K562 (cell line): ENCODE results near the gene AP3B2. TPM values are rescaled to one million over a fixed set of nuclear protein-coding genes. Genes with fewer than 3 reads are reported as not detected.

Source experiments
- ATAC-seq: fragments of 200-7000 bp; cut with Tn5 transposase; 3 replicates; pipeline ENCODE4 v1.9.1; 2020; ENCODE audit warnings: moderate library complexity
- BruUV-seq: library from RNA; stranded (reverse); fragments of 400-500 nt; replicated peaks from 2 replicates; lab custom pipeline; 2021; lab: Mats Ljungman, UMichigan
- CTCF ChIA-PET: fragments of 300-600 bp; formaldehyde crosslinking; extraction: SDS; loops from one replicate; lab custom pipeline; 2021; ENCODE audit warnings: low intra/inter-chr PET ratio; lab: Yijun Ruan, JAX
- POLR2A ChIA-PET: fragments of 300-600, 350-650 bp; sonication (Branson Sonifier 250); formaldehyde crosslinking; extraction: SDS; loops from one replicate; lab custom pipeline; 2021; ENCODE audit warnings: antibody characterized with exemption, inconsistent platforms; lab: Yijun Ruan, JAX
- DNase-seq, 4 experiments: peaks; one replicate each; pipeline versions ENCODE4 v3.0.0 to v3.0.0-alpha.2; 2011 to 2018; ENCODE audit warnings: low spot score in 3 of 4, mixed read lengths in 3 of 4; ENCODE audit errors: extremely low read depth in 1 of 4
- FAIRE-seq: peaks from 2 replicates; lab custom pipeline; 2011; peaks lifted over from hg19 to GRCh38; lab: Jason Lieb, UNC
- H2AFZ ChIP-seq: 2 replicates; pipeline ENCODE4 v1.6.0; 2011; ENCODE audit warnings: low read depth, low read length, control low read depth, inconsistent platforms
- H3K27ac ChIP-seq: fragments of 200-600 bp; 3 replicates; pipeline ENCODE4 v1.8.0; 2011; ENCODE audit warnings: low read depth, mild to moderate bottlenecking, control low read depth, inconsistent platforms, low read length, moderate library complexity, mixed read lengths; ENCODE audit errors: extremely low read depth
- H3K27me3 ChIP-seq, 2 experiments: fragments of 300-600 bp in 1 of 2; 2 replicates in 1 of 2; 3 replicates in 1 of 2; pipeline versions ENCODE4 v1.6.0 to v1.8.0; 2011; ENCODE audit warnings: inconsistent platforms in 2 of 2, low read length in 2 of 2, mild to moderate bottlenecking in 1 of 2, mixed read lengths in 1 of 2, moderate library complexity in 1 of 2; ENCODE audit not compliant: control insufficient read depth in 2 of 2, insufficient read depth in 2 of 2
- H3K36me3 ChIP-seq: fragments of 300-600 bp; 3 replicates; pipeline ENCODE4 v1.8.0; 2011; ENCODE audit warnings: mild to moderate bottlenecking, low read length, inconsistent platforms; ENCODE audit not compliant: control insufficient read depth, insufficient read depth
- H3K4me1 ChIP-seq, 2 experiments: fragments of 200-600 bp in 1 of 2; replicated peaks in 1 of 2; 2 replicates in 1 of 2; 3 replicates in 1 of 2; pipeline versions ENCODE4 v1.5.1 to v1.8.0; 2011; ENCODE audit warnings: inconsistent platforms in 2 of 2, low read length in 2 of 2, mild to moderate bottlenecking in 1 of 2, mixed read lengths in 1 of 2, moderate library complexity in 1 of 2; ENCODE audit not compliant: control insufficient read depth in 2 of 2, insufficient read depth in 2 of 2
- H3K4me2 ChIP-seq: 2 replicates; pipeline ENCODE4 v1.6.1; 2011; ENCODE audit warnings: low read length, control low read depth, inconsistent platforms, mixed read lengths; ENCODE audit not compliant: insufficient read depth
- H3K4me3 ChIP-seq: fragments of 200-600 bp; sonication (generic), shearing (Covaris generic); 2 replicates; pipeline ENCODE4 v1.5.1; 2016; ENCODE audit warnings: control low read depth, inconsistent platforms
- H3K79me2 ChIP-seq: fragments of 200-600 bp; 3 replicates; pipeline ENCODE4 v1.8.0; 2011; ENCODE audit warnings: low read length, inconsistent platforms; ENCODE audit not compliant: control insufficient read depth, insufficient read depth
- H3K9ac ChIP-seq, 2 experiments: 2 replicates each; pipeline versions ENCODE4 v1.6.0 to v1.6.1; 2011; ENCODE audit warnings: low read depth in 2 of 2, low read length in 2 of 2, control low read depth in 1 of 2, inconsistent platforms in 1 of 2, mild to moderate bottlenecking in 1 of 2, mixed read lengths in 1 of 2; ENCODE audit not compliant: insufficient read depth in 1 of 2
- H3K9me1 ChIP-seq: one replicate; pipeline ENCODE4 v1.6.0; 2011; ENCODE audit warnings: inconsistent platforms, mild to moderate bottlenecking, low read length, moderate library complexity; ENCODE audit not compliant: control insufficient read depth, insufficient read depth
- H3K9me3 ChIP-seq: replicated peaks from 2 replicates; pipeline ENCODE4 v1.5.1; 2011; ENCODE audit warnings: low read depth, low read length, inconsistent platforms; ENCODE audit not compliant: control insufficient read depth, insufficient read depth
- H4K20me1 ChIP-seq: replicated peaks from 2 replicates; pipeline ENCODE4 v1.6.1; 2011; ENCODE audit warnings: low read length, inconsistent platforms, mixed read lengths; ENCODE audit not compliant: control insufficient read depth, insufficient read depth
- CBX2 ChIP-seq: fragments of 200-600 bp; sonication (generic); IDR thresholded peaks from one replicate; pipeline ENCODE4 v1.6.1; 2012; ENCODE audit warnings: mild to moderate bottlenecking, low read length, inconsistent platforms; ENCODE audit not compliant: insufficient read depth, poor library complexity, severe bottlenecking
- CBX8 ChIP-seq: fragments of 200-600 bp; sonication (generic); IDR thresholded peaks from 2 replicates; pipeline ENCODE4 v1.6.1; 2012; ENCODE audit warnings: borderline replicate concordance, mixed run types, low read depth, mild to moderate bottlenecking, moderate library complexity, mixed read lengths, low read length, control low read depth, inconsistent platforms; ENCODE audit not compliant: poor library complexity, severe bottlenecking; ENCODE audit errors: extremely low read depth
- DLX4 ChIP-seq: fragments of 250-450 bp; sonication (Bioruptor Pico); IDR thresholded peaks from 2 replicates; pipeline ENCODE4 v1.6.1; 2021; ENCODE audit warnings: mild to moderate bottlenecking
- ELF4 ChIP-seq: fragments of 450-650 bp; formaldehyde crosslinking; IDR thresholded peaks from 2 replicates; pipeline ENCODE4 v1.4.0; 2022; ENCODE audit warnings: missing genetic modification characterization
- HEY1 ChIP-seq: fragments of 250-450 bp; sonication (Bioruptor Pico); IDR thresholded peaks from 2 replicates; pipeline ENCODE4 v1.5.0; 2020; ENCODE audit warnings: mild to moderate bottlenecking, moderate library complexity, borderline replicate concordance
- MEF2D ChIP-seq: conservative IDR thresholded peaks from 2 replicates; pipeline ENCODE4 v1.6.1; 2016; ENCODE audit warnings: low read depth, missing genetic modification characterization, missing compliant biosample characterization
- MYNN ChIP-seq, 2 experiments: sonication (generic); formaldehyde crosslinking in 1 of 2; IDR thresholded peaks; 2 replicates each; pipeline versions ENCODE4 v1.5.0 to v1.6.1; 2016 to 2020; ENCODE audit warnings: antibody characterized with exemption in 1 of 2, missing genetic modification reagents in 1 of 2
- NCOR1 ChIP-seq: fragments of 450-650 bp; IDR thresholded peaks from 2 replicates; pipeline ENCODE4 v1.6.1; 2016; ENCODE audit warnings: mild to moderate bottlenecking, moderate library complexity
- PRPF4 ChIP-seq: fragments of 200-400 bp; formaldehyde crosslinking; IDR thresholded peaks from one replicate; pipeline ENCODE4 v1.6.1; 2017; ENCODE audit warnings: low read length, low read depth, mild to moderate bottlenecking; ENCODE audit not compliant: insufficient read depth, poor library complexity, severe bottlenecking
- SMARCA4 ChIP-seq: fragments of 450-650 bp; IDR thresholded peaks from 2 replicates; pipeline ENCODE4 v1.6.1; 2016
- ZNF384 ChIP-seq: IDR thresholded peaks from 2 replicates; pipeline ENCODE4 v1.6.1; 2012; ENCODE audit warnings: low read depth, low read length, improper control_type of control experiment
- ZNF766 ChIP-seq: fragments of 200-800 bp; sonication (Bioruptor generic); conservative IDR thresholded peaks from 2 replicates; pipeline ENCODE4 v1.6.1; 2016; ENCODE audit warnings: missing genetic modification characterization, missing compliant biosample characterization
- WGBS: fragments of 100-300 bp; shearing (Covaris generic); methylation state at CpG from one replicate; pipeline ENCODE4 v1.1.6; 2016; ENCODE audit warnings: low coverage, mixed read lengths; ENCODE audit not compliant: insufficient coverage; ENCODE audit errors: missing lambda C conversion rate; 5-methylcytosine and 5-hydroxymethylcytosine counted together
- in situ Hi-C: fragments of 300-500 bp; cut with MboI; formaldehyde crosslinking; loops from 4 replicates; pipeline ENCODE4 v1.15.0; 2018; ENCODE audit warnings: inconsistent platforms, mixed read lengths
- intact Hi-C: fragments of 100-400 bp; cut with micrococcal nuclease; formaldehyde crosslinking; loops from 2 replicates; pipeline ENCODE4 v1.14.2; 2022
- polyA plus RNA-seq, 8 experiments: library from polyadenylated mRNA; depleted of rRNA in 4 of 8; stranded (reverse) in 5 of 8; unstranded in 3 of 8; fragments of >200 nt; fragmentation: Nextera tagmentation in 2 of 8; fragmentation: Illumina TruSeq in 1 of 8; extraction: Ambion mirVana in 2 of 8; extraction: Trizol in 1 of 8; gene quantifications; 2 replicates each; pipeline versions ENCODE4 v1.2.1 to v1.2.3, GENCODE V29; 2011 to 2014; ENCODE audit warnings: inconsistent platforms in 1 of 8, missing spikeins in 1 of 8
- total RNA-seq, 7 experiments: library from RNA; depleted of rRNA in 6 of 7; stranded (reverse); fragments of >200 nt in 6 of 7; fragmentation: Illumina TruSeq in 2 of 7; extraction: Trizol in 2 of 7; gene quantifications; 2 replicates each; pipeline versions ENCODE4 v1.2.1 to v1.2.3, GENCODE V29; 2011 to 2021; ENCODE audit warnings: low replicate concordance in 1 of 7
- TF ChIP-seq, protein P1 (sequence below): IDR thresholded peaks from 3 replicates; pipeline ENCODE4 v1.6.1; 2011; ENCODE audit warnings: borderline replicate concordance, mild to moderate bottlenecking, moderate library complexity; ENCODE audit not compliant: insufficient read length; ENCODE audit errors: extremely low read depth
- TF ChIP-seq, protein P2 (sequence below): fragments of 250-450 bp; sonication (Bioruptor Pico); IDR thresholded peaks from 2 replicates; pipeline ENCODE4 v1.5.0; 2020; ENCODE audit warnings: mild to moderate bottlenecking

Gene AP3B2
- total and polyA plus RNA-seq, 9 of the 15 experiments (the other 6 are each of a cell fraction or from before 2014, with no cell fraction given) = 0.03 to 0.15 (median 0.10) TPM; not detected in 2

GRCh38 chr15:82743810-82744209 is 34.1 kb upstream of the AP3B2 start (continued):
- TF ChIP-seq HEY1 (CRISPR knock-in tag) (no peak), ZNF766 (CRISPR knock-in tag) (no peak)

- no peaks in the 10 kb centered on the region for H3K9me1 ChIP-seq
- in situ Hi-C loops (no loop called here), intact Hi-C loops (no loop called here)
- H4K20me1 ChIP-seq = no peaks in the 10 kb centered on the region
- peaks cover 0 to 7% of the 10 kb centered on the region in 2 experiments; a peak in 2 of 5 replicates for H3K4me1 ChIP-seq
- BruUV-seq = no TSS peak
- no peak overlapping the region for H3K27ac ChIP-seq
- no peaks in the 10 kb centered on the region for H3K27me3 ChIP-seq
- no peaks in the 10 kb centered on the region for H3K9me3 ChIP-seq
- POLR2A ChIA-PET = interaction anchor here (1.1 to 4.9 kb wide), 2 partner anchors 8 to 95 kb away, joined by 3 to 25 read pairs; partner anchors contain the start of gene CPEB1
- no peak for ATAC-seq
- H3K36me3 ChIP-seq = peaks cover 2% of the 10 kb centered on the region; the same call in 1 of the 3 replicates
- no peak for DNase-seq
- 63% methylated on average over 3 of the region's 3 CpGs for WGBS
- no peaks in the 10 kb centered on the region for H3K79me2 ChIP-seq
- no peak overlapping the region for H3K9ac ChIP-seq
- CTCF ChIA-PET = no interaction called here
- no peak overlapping the region for H3K4me3 ChIP-seq
- FAIRE-seq = no peak
- H2AFZ ChIP-seq = no peak overlapping the region
- no peak overlapping the region for H3K4me2 ChIP-seq
- TF ChIP-seq CBX2 = no peak
- no peak for TF ChIP-seq MEF2D (tag)
- no peak for TF ChIP-seq SMARCA4
- no peak for TF ChIP-seq NCOR1
- no peak for TF ChIP-seq CBX8
- TF ChIP-seq DLX4 (CRISPR knock-in tag) = no peak
- TF ChIP-seq ZNF384 = no peak
- TF ChIP-seq, protein P1, sequence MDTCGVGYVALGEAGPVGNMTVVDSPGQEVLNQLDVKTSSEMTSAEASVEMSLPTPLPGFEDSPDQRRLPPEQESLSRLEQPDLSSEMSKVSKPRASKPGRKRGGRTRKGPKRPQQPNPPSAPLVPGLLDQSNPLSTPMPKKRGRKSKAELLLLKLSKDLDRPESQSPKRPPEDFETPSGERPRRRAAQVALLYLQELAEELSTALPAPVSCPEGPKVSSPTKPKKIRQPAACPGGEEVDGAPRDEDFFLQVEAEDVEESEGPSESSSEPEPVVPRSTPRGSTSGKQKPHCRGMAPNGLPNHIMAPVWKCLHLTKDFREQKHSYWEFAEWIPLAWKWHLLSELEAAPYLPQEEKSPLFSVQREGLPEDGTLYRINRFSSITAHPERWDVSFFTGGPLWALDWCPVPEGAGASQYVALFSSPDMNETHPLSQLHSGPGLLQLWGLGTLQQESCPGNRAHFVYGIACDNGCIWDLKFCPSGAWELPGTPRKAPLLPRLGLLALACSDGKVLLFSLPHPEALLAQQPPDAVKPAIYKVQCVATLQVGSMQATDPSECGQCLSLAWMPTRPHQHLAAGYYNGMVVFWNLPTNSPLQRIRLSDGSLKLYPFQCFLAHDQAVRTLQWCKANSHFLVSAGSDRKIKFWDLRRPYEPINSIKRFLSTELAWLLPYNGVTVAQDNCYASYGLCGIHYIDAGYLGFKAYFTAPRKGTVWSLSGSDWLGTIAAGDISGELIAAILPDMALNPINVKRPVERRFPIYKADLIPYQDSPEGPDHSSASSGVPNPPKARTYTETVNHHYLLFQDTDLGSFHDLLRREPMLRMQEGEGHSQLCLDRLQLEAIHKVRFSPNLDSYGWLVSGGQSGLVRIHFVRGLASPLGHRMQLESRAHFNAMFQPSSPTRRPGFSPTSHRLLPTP = no peak
- TF ChIP-seq MYNN (IDR thresholded peaks at IDR 0.05) = no peak
- no peak for TF ChIP-seq MYNN (CRISPR knock-in tag; IDR thresholded peaks at IDR 0.05)
- no peak for TF ChIP-seq ELF4 (CRISPR knock-in tag)
- no peak for TF ChIP-seq PRPF4
- TF ChIP-seq, protein P2, sequence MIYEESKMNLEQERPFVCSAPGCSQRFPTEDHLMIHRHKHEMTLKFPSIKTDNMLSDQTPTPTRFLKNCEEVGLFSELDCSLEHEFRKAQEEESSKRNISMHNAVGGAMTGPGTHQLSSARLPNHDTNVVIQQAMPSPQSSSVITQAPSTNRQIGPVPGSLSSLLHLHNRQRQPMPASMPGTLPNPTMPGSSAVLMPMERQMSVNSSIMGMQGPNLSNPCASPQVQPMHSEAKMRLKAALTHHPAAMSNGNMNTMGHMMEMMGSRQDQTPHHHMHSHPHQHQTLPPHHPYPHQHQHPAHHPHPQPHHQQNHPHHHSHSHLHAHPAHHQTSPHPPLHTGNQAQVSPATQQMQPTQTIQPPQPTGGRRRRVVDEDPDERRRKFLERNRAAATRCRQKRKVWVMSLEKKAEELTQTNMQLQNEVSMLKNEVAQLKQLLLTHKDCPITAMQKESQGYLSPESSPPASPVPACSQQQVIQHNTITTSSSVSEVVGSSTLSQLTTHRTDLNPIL (CRISPR knock-in tag) = no peak
These were observed 32.5 kb upstream of the AP3B2 start for GRCh38 chr15:82742134-82742533.
